ENCODE results near the gene CENPB.
"Not testable (repeated sequence)": the region's sequence is repeated elsewhere in the genome, so short reads cannot be mapped to it uniquely, and the experiment has no call there.

DNA sequence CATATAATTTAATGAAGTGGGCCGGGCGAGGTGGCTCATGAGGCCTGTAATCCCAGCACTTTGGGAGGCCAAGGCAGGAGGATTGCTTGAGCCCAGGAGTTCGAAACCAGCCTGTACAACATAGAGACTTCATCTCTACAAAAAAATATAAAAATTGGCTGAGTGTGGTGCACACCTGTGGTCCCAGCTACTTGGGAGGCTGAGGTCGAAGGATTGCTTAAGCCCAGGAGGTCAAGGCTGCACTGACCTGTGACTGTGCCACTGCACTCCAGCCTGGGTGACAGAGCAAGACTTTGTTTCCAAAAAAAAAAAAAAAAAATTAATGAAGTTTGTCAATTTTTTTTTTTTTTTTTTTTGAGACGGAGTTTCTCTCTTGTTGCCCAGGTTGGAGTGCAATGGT, 43.4 kb upstream of the CENPB start:
- TF ChIP-seq, protein P1, sequence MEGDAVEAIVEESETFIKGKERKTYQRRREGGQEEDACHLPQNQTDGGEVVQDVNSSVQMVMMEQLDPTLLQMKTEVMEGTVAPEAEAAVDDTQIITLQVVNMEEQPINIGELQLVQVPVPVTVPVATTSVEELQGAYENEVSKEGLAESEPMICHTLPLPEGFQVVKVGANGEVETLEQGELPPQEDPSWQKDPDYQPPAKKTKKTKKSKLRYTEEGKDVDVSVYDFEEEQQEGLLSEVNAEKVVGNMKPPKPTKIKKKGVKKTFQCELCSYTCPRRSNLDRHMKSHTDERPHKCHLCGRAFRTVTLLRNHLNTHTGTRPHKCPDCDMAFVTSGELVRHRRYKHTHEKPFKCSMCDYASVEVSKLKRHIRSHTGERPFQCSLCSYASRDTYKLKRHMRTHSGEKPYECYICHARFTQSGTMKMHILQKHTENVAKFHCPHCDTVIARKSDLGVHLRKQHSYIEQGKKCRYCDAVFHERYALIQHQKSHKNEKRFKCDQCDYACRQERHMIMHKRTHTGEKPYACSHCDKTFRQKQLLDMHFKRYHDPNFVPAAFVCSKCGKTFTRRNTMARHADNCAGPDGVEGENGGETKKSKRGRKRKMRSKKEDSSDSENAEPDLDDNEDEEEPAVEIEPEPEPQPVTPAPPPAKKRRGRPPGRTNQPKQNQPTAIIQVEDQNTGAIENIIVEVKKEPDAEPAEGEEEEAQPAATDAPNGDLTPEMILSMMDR (optimal IDR thresholded peaks at IDR 0.05 in 1 of 3, IDR thresholded peaks at IDR 0.05 in 1 of 3, conservative IDR thresholded peaks at IDR 0.05 in 1 of 3; ENCODE audit: extremely low read depth in 1 of 3, insufficient read depth in 2 of 3, low read length in 3 of 3): not testable (repeated sequence)
- TF ChIP-seq EZH2 (IDR thresholded peaks at IDR 0.05; ENCODE audit: low read length): not testable (repeated sequence)

Data from keratinocyte (primary cell).